T-helper 2 cell treated with Interferon-gamma antibody and Interleukin-4, amounts not matched to agents 100 ng/mL and 5 ng/mL, for 36 hours (primary cell): ENCODE data around the gene FAM83B. TPM values are rescaled to one million over a fixed set of nuclear protein-coding genes. Genes with fewer than 3 reads are reported as not detected.
"Not testable (repeated sequence)": the region's sequence is repeated elsewhere in the genome, so short reads cannot be mapped to it uniquely, and the experiment has no call there.

ENCODE experiments used
- intact Hi-C: fragments of 100-400 bp; cut with micrococcal nuclease; formaldehyde crosslinking; loops from one replicate; pipeline ENCODE4 v1.15.1; 2023
- total RNA-seq: library from RNA; stranded (reverse); gene quantifications from 2 replicates; pipeline ENCODE4 v1.2.3, GENCODE V29; 2022

The FAM83B gene
- total RNA-seq, 1 donor from 2014 or later = not detected

DNA sequence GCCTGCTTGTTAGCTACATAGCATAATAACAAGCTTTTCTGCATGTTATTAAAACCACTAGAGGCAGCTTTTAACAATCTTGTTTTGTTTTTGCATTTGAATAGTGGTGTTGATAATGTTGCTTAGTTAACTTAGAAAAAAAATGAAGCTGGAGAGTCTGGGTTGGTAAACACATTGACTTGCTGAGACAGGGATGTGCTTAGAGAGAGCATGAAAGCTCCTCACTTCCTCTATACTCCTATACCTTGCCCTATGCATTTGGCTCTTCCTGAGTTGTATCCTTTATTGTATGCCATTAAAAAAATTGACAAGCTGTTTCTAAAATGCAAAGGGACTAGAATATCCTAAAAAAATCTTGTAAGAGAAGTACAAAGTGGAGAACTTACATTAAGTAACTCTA lies 13.6 kb downstream of the FAM83B start:
- intact Hi-C loops = no loop called here

DNA sequence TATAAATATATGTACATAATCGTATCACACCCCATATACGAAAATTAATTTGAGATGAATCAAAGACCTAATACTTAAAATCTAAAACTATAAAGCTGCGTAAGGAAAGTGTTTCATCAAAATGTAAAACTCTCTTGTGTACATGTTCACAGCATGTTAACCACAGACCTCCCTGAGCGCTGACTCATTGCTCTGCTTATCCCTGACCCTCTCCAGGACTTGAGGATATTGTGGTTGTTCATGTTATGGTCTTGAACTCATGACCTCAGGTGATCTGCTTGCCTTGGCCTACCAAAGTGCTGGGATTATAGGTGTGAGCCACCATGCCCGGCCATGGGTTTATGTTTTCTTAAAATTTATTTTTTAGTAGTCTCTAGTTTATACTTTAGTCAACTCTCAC lies 14.2 kb downstream of the FAM83B start:
- intact Hi-C loops = no loop called here

DNA sequence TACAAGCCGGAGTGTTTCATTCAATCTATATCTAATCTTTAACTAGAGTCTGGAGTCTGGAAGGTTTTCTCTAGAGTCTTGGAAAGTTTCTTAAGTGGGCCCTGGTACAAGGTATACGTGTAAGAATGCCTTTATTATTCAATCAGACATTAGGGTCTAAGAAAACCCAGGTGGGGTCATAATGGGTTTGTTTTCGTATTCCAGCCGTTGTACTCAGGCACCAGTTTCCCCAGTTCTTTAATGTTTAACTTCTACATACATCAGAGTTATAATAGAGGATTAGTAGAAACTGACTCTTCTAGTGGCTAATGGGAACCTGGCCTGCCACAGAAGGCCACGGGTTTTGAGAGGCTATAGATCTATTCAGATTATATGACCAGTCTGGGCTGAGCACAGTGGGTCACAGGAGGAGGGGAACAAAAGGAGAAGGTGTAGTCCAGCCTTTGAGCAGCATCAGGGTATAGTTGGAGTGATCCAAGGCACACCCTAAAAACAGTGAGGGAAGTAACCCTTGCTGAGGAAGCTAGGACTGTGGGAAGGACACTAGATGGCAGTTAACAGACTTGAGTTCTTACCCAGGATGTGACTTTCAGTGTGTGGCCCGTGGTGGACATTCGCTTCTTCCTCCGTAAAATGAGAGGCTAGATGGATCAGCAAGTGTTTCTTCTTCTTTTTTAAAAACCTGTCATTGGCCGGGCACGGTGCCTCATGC lies 15.5 kb downstream of the FAM83B start:
- intact Hi-C loops = no loop called here

DNA sequence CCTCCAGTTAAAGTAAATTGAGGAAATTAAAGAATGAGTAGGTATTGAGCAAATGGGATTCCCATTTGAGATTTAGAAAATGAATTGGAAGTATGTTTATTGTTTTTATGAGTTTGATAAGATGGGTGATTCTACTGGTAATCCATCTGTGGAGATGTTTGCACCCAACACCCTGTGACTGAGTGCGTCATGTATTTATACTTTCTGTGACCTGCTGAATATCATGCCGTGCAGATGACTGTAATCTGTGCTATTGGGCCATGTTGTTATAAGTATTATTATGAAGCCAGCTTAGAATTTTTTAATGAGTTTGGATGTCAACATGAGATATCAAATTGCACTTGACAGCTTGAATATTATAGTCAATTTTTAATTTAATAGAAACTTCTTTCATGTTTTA lies 17.7 kb downstream of the FAM83B start:
- intact Hi-C loops = no loop called here

DNA sequence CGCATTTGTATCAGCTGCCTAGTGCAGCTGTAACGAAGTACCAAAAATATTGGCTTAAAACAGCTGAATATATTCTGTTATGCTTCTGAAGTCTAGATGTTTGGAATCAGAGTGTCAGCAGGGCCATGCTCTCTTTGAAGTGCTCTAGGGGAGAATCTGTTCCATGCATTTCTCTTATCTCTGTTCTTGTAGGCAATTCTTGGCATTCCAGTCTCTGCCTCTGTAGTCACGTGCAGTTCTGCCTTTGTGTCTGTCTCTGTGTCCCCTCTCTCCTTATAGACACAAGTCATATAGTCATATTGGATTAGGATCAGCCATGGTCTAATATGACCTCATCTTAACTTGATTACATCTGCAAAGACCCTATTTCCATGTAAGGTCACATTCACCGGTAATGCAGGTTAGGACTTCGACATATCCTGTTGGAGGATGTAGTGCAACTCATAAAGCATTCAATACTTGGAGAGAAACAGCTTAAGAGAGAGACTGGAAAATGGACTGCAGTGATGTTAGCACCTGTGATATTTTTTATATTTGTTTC lies 18.6 kb downstream of the FAM83B start:
- intact Hi-C loops = no loop called here

DNA sequence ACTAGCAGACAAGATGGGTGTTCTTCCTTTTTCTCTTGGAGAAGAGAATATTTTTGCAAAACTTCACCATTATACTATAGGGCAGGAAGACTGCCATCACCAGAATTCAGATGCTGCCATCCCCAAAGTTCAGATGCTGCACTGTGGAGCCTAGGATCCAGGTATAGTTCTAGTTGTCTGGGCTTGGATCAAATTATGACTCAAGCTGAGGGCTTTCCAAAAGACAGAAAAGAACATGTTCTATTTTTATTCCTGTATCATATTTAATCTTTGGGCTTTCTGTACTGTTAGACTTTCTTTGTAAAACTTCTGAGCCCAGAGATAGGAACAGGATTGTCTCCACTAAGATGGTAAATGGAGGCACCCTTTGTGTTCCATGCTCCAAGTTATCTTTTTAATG lies 22.0 kb downstream of the FAM83B start:
- intact Hi-C loops = no loop called here

DNA sequence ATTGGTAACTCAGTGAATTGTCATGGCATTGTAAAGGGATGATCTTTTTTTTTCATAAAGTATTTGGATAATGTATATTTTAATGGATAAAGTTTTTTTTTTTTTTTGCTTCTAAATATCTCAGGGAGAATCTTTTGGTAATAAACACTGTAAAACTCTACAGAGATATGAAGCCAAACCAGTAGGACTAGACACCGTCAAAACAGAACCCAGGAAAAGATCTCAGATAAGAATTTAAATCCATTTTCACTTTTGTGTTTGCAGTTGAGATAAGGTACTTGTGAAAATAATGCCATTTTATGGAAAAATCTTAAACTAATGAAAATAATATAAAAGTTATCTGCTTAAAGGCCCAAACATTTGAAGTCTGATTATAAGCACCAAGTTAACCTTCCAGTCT lies 27.0 kb downstream of the FAM83B start:
- intact Hi-C loops = no loop called here

DNA sequence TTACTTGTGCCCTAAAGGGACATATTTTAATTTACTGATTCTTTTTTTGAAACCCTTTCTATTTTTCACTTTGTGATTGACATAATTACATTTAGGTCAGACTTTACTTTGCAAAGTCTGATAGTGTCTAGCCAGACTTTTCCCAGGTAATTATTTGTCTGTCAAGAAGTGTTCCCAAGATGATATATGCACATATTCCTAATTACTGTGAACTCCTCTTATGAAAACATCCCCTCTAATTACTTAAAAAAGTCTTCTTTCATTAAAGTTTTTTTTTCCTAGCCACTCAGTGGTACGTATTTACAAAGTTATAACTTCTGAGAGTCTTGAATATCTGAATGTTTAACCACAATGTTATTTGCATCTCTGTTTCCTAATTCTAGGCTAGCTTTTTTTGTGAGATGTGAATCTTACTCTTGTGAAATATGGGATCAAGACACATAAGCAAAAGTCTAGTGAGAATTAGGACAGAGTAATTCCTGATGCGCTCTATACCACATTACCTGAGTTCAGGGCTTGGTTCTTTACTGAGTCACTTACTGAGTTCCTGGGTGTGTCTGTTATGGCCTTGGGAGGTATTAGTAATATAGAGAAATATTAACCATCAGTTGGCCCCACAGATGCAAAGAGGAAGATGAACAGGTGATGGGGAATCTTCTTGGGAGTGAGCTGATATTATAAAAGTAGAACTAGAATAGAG lies 27.9 kb downstream of the FAM83B start:
- intact Hi-C loops = no loop called here

DNA sequence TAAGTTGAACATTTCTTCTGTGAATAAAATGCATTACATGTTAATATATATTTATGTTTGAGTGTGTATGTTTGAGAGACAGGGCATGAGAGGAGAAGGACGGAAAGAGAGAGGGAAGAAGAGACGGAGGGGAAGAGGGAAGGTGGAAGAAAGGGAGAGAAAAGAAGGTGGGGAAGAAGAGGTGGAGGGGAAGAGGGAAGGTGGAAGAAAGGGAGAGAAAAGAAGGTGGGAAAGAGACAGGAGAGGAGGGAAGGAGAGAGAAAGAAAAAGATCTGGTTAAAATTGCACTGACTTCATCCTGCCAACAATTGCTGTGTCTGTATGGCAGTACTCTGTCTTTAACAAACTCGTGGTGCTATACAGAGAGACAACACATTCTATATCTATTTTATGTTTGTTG lies 29.0 kb downstream of the FAM83B start:
- intact Hi-C loops = no loop called here

DNA sequence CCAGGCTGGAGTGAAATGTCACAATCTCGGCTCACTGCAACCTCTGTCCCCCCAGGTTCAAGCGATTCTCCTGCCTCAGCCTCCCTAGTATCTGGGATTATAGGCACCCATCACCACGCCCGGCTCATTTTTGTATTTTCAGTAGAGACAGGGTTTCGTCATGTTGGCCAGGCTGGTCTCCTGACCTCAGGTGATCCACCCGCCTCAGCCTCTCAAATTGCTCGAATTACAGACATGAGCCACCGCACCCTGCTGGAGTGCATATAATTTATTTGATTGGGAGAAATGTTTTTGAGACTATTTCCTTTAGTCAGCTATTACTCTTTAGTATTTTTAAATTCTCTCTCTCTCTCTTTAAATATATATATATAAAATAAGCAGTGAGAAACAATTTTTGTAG lies 29.8 kb downstream of the FAM83B start:
- intact Hi-C loops = no loop called here

DNA sequence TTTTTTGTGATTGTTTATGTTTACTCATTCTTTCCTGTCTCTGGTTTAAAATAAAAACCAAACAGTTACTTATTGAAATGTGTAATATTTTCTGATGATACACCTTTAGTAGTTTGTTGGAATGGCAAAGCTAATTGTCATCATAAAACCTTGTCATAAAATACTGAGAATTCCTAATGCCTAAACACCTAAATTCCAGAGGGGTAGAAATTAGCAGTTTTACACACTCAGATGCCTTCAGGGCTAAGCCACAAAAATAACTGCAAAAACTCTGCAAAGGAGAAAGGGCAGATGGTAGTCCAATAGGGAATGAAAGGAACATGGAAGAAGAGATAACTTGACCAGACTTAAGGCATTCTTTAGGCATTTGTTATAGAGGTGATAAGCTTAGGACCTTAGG lies 30.3 kb downstream of the FAM83B start:
- intact Hi-C loops = no loop called here

DNA sequence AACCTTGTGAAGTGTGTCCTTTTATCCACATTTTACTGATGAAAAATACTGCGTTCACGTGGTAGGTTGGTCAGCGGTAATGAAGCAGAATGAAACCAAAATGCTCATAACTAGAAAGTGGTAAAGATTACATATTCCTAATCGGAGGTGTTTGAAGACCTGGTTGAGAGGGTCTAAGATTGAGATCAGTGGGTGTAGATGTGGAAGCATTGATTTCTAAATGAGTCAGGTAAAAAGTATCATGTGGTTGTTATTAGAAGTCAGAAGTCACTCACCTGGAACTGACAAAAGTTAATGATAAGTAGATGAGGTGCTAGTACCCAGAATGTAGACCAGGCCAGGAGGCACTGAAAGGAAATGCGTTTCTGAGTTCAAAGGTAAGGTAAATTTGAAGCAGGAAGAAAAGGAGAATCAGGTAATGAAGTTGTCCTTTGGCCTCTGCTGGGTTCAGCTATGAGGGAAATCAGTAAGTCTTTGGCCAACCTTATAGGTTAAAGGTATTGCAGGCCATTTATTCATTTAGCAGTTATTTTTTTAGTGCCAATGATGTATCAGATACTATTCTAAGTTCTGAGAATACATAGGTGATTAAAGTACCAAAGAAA lies 31.2 kb downstream of the FAM83B start:
- intact Hi-C loops = no loop called here

DNA sequence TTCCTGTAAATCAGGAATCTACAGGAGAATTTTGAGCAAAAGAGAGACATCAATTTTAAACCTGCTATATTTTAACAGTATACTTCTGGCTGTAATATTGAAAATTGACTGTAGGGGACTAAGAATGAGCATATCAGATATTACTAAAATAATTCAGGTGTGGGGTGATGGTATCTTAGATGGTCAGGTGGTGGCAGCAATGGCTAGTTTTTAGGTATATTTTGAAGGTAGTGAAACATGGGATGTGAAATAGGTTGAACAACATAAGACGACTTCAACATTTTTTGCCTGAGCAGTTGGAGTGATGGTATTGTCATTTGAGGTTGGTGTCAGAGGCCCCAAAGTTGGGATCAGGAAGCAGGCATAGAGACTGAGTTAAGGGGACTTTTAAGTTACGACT lies 32.1 kb downstream of the FAM83B start:
- intact Hi-C loops = no loop called here

DNA sequence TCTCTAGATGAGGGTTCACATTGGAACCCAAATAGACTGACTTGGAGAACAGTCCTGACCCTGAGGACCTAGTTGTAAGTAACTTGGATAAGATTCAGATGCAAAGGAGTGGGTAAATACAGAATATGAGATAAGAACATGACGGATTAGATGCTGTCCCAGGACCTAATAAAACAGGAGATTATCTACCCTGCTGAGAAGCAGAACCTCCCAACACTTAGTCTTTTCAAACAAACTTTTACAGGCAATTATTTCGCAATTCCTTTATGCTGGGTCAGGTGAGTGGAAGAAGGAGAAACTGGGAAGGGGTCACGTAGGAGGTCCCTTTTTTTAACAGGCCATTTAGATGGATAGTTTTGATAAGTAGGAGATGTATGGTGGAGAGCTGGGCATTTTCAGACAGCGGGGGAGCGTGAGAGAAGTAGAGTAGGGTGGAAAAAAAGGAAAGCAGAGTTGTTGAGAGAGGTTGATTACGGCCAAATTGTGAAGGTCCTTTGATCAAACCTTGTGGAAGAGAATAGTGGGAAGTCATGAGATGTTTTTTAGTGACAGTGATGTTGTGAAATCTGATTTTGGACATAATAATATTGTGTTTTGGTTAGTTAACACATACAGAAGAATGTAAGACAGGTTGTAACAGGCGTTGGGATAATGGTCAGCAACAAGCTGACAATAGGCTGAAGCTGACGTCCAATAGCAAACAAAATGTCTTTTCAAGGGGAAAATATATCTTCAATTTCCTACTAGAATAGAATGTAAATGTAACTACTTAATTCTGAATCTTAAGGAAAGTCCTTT lies 32.8 kb downstream of the FAM83B start:
- intact Hi-C loops = no loop called here

DNA sequence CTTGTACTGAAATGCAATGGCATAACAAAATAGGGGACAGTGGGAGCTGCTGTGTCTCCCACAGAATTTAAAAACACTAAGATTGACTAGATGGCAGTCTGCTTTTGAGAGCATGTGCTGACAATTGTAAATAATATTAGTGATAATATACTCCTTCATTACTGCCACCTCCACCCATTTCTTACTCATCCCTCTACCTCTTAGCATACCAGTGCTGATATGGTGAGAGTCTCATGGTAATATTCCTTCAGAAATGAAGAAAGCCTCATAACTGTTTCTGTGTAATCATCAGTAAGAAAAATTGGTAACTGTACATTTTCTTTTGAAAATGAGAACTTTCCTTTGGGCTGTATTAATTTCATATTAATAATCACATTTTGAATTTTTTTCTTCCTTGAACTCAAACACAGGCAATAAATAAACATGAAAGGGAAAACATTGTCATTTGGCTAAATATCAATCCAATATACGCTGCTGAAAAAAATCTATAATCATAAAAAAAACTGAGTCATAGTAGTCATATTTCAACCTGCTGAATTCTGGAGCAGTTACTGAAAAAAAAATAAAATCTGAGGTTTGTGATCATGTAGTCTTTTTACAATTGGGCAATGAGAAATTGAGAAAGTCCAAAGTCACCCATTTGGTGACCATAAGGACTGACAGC lies 34.6 kb downstream of the FAM83B start:
- intact Hi-C loops = no loop called here

DNA sequence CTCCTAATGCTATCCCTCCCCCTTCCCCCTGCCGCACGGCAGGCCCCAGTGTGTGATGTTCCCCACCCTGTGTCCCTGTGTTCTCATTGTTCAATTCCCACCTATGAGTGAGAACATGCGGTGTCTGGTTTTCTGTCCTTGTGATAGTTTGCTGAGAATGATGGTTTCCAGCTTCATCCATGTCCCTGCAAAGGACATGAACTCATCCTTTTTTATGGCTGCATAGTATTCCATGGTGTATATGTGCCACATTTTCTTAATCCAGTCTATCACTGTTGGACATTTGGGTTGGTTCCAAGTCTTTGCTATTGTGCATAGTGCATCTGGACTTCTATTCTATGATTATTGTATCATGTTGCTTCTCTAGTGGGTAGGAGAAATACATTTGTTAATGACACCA lies 35.3 kb downstream of the FAM83B start:
- intact Hi-C loops = not testable (repeated sequence)

DNA sequence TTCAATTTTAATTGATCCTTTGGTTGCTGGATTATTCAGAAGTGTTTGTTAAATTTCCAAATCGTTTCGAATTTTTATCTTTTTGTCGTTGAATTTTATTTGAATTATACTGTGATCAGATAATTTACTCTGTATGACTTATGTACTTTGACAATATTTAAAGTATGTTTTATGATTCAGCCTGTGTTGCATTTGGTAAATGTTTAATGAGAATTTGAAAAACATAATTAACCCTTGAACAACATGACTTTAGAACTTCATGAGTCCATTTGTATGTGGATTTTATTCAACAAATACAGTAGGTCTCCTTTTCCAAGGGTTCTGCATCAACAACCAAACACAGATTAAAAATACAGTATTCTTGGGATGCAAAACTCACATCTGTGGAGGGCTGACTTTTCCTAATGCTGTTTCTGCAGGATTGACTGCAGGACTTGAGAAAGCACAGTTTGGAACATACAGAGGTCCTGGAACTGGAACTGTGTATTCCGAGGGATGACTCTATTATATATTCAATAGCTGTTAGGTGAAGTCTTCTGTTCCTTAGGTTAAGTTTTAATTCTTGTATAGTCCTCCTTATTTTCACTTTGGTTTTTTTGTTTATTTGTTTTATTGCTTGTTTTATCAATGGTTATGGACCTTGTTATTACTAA lies 40.5 kb downstream of the FAM83B start:
- intact Hi-C loops = no loop called here

DNA sequence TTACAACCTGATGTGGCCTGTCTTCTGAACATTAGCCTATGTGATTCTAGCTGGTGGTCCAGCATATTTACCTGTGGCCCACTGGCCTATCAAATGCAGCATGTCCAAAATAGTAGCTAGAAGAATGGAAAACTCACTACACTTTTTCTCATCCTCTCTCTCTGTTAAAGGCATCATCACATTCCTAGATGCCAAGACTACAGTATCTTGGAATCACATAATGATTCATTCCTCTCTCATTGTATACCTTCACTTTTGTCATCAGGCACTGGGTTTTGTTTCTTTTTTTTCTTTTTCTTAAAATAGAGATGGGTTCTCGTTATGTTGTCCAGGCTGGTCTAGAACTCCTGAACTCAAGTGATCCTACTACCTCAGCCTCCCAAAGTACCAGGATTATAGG lies 45.0 kb downstream of the FAM83B start:
- intact Hi-C loops = no loop called here

DNA sequence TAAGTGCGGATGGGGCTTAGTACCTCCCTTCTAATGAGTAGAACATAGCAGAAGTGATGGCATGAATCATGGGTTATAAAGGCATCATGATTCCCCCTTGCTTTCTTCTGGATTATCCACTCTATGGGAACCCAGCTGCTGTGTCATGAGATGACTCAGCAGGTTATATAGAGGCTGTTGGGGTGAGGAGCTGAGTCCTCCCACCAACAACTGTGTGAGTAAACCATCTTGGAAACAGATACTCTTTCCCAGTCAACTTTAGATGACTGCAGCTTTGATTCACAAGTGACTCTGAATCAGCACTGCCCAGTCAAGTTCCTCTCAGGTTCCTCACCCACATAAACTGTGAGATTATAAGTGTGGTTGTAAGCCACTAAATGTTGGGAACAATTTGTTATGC lies 46.3 kb downstream of the FAM83B start:
- intact Hi-C loops = no loop called here

DNA sequence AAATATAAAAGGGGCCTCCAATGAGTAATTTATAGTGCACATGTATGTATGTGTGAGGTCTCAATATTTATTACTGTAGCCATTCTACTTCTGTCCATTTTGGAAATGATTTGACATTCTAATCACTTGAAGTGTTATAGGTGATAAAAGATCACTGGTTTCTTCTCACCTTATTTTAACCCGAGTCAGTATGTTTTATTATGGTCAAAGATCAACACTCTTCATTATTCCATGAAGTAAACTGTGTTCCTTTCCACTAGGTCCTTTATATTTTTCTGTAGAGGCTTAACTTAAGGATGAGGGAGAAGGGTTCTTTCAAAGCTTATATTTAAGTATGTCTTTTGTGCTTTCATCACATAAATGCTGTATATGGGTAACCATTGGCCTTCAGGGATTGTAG lies 47.2 kb downstream of the FAM83B start:
- intact Hi-C loops = no loop called here

DNA sequence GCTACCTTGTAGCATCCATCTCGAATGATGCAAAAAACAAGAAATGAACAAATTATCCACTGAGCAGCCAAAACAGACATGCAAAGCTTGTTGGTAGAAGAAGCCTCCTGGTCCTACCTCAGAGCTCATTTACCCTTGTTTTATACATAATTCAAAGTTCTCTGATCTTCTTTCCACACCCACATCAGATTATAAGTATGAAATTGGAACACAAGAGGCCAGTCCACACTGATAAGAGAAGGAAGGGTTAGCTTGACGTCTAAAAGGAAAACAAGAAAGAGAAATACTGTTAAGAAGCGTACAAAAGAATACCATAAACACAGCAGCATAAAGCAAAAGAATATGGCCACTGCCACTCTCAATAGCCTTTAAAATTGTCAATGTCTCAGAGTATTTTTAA lies 49.7 kb downstream of the FAM83B start:
- intact Hi-C loops = no loop called here
